A549 (cell line): ENCODE measurements around the gene C6.

Experiments used
- EP300 ChIP-seq, 2 experiments: fragments of >200 bp; sonication (Bioruptor Twin); formaldehyde crosslinking; IDR thresholded peaks; 2 replicates in 1 of 2; 3 replicates in 1 of 2; pipeline ENCODE4 v1.6.1; 2016 to 2017
- GATA3 ChIP-seq: IDR thresholded peaks from 2 replicates; pipeline ENCODE4 v1.6.1; 2012; ENCODE audit warnings: borderline replicate concordance
- KDM1A ChIP-seq: fragments of 200-600 bp; sonication (generic); IDR thresholded peaks from 2 replicates; pipeline ENCODE4 v1.6.1; 2016; ENCODE audit warnings: low read depth, mild to moderate bottlenecking
- KDM5A ChIP-seq: fragments of 200-600 bp; sonication (generic); IDR thresholded peaks from 2 replicates; pipeline ENCODE4 v1.6.1; 2016; ENCODE audit warnings: antibody characterized with exemption, mild to moderate bottlenecking
- POLR2A ChIP-seq: IDR thresholded peaks from 2 replicates; pipeline ENCODE4 v1.6.1; 2012; ENCODE audit warnings: mild to moderate bottlenecking, low read length
- POLR2AphosphoS2 ChIP-seq: conservative IDR thresholded peaks from 2 replicates; pipeline ENCODE4 v1.6.1; 2012; ENCODE audit warnings: low read length, improper control_type of control experiment, inconsistent platforms
- RAD21 ChIP-seq, 2 experiments: fragments of >200 bp in 1 of 2; sonication (Bioruptor Twin) in 1 of 2; formaldehyde crosslinking in 1 of 2; IDR thresholded peaks in 1 of 2; conservative IDR thresholded peaks in 1 of 2; 2 replicates in 1 of 2; 3 replicates in 1 of 2; pipeline ENCODE4 v1.6.1; 2012 to 2018; ENCODE audit warnings: inconsistent platforms in 1 of 2
- REST ChIP-seq: fragments of 200-600 bp; sonication (generic); IDR thresholded peaks from 2 replicates; pipeline ENCODE4 v1.6.1; 2016; ENCODE audit warnings: antibody characterized with exemption, mild to moderate bottlenecking, moderate library complexity

GRCh38 chr5:41118177-41118576 is 95.2 kb downstream of the C6 start:
- TF ChIP-seq EP300 (IDR thresholded peaks at IDR 0.05) = no peak
- TF ChIP-seq RAD21 (conservative IDR thresholded peaks at IDR 0.05 in 1 of 2, IDR thresholded peaks at IDR 0.05 in 1 of 2) = no peak
- no peak for TF ChIP-seq KDM5A
- TF ChIP-seq KDM1A = no peak
- no peak for TF ChIP-seq POLR2A
- TF ChIP-seq GATA3 = no peak
- TF ChIP-seq POLR2AphosphoS2 = no peak
- TF ChIP-seq REST = no peak
